Ovary (tissue), 3 donors: ENCODE data around the gene OSER1.

Source experiments
- POLR2A ChIP-seq: fragments of 450-650 bp; IDR thresholded peaks from one replicate; pipeline ENCODE4 v1.6.1; 2017; ENCODE audit warnings: antibody characterized with exemption, mild to moderate bottlenecking, moderate library complexity
- TF ChIP-seq, protein P1 (sequence below), 3 donors: fragments of 450-650 bp in 2 of 3; fragments of 200-600 bp in 1 of 3; IDR thresholded peaks; one replicate each; pipeline versions ENCODE4 v1.5.1 to v1.8.0; 2016 to 2022; ENCODE audit warnings: antibody characterized with exemption in 3 of 3, mild to moderate bottlenecking in 1 of 3
- donor health status: DM: no; HTN: no; CAD: no.

DNA sequence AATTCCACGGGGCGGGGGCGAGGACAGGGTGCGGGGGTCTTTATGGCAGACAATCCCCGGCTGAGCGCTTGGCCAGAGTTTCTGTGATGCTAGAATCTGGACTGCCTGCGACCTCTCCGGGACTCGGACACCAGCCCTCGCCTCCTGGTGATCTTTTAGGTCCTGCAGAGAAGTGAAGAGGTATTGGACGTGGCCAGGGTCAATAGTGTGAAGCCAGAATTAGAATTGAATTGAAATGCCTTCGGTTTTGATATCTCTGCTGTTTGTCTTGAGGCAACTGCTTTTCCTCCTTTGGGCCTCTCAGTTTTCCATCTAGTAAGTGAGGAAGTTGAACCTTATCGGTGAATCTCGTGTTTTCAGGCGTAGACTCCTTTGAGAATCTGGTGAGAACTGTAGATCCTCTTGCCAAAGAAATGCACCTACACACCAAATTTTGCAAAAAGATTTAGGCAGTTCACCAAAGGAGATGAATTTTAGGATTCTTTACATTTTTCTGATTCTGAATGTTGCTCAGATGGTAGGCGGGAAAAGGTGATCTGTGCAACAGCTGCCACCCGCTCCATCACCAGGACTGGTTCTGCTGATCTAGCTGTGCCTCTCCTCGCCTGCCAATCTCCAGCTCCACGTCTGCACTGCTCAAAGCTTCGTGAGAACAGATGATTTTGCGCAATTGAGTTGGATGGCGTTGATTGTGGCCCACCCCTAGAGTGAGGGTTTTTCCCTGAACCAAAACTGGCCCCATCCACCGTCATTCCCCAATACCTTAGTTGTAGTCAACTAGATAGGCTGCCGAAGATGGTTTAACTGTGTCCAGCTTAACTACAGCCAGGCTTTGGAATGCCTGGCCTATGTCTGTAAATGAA, 837 bp upstream of the OSER1 start:
- TF ChIP-seq, protein P1, sequence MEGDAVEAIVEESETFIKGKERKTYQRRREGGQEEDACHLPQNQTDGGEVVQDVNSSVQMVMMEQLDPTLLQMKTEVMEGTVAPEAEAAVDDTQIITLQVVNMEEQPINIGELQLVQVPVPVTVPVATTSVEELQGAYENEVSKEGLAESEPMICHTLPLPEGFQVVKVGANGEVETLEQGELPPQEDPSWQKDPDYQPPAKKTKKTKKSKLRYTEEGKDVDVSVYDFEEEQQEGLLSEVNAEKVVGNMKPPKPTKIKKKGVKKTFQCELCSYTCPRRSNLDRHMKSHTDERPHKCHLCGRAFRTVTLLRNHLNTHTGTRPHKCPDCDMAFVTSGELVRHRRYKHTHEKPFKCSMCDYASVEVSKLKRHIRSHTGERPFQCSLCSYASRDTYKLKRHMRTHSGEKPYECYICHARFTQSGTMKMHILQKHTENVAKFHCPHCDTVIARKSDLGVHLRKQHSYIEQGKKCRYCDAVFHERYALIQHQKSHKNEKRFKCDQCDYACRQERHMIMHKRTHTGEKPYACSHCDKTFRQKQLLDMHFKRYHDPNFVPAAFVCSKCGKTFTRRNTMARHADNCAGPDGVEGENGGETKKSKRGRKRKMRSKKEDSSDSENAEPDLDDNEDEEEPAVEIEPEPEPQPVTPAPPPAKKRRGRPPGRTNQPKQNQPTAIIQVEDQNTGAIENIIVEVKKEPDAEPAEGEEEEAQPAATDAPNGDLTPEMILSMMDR (IDR thresholded peaks at IDR 0.05), result peak in 1 of 3 donors; percentile 35
- TF ChIP-seq POLR2A, result no peak
